Heart left ventricle (tissue), 16 donors: ENCODE data around the gene MIS12. TPM values are rescaled to one million over a fixed set of nuclear protein-coding genes. Genes with fewer than 3 reads are reported as not detected.

Experiments used
- ATAC-seq, 4 donors: fragments of 200-7000 bp; cut with Tn5 transposase; one replicate each; pipeline ENCODE4 v1.9.1; 2020 to 2022; ENCODE audit warnings: moderate library complexity in 4 of 4, mild to moderate bottlenecking in 3 of 4, moderate number of reproducible peaks in 1 of 4
- DNase-seq, 5 donors: peaks; one replicate each; pipeline ENCODE4 v3.0.0-alpha.2; 2020
- H3K27ac ChIP-seq, 12 donors: fragments of 200-600 bp; sonication (generic) in 4 of 12; one replicate each; pipeline versions ENCODE4 v1.5.0 to v1.8.0; 2016 to 2022; ENCODE audit warnings: mild to moderate bottlenecking in 2 of 12
- H3K27me3 ChIP-seq, 9 donors: fragments of 200-600 bp; sonication (generic) in 2 of 9; one replicate each; pipeline versions ENCODE4 v1.5.1 to v1.8.0; 2016 to 2022; ENCODE audit warnings: mild to moderate bottlenecking in 3 of 9
- H3K36me3 ChIP-seq, 9 donors: fragments of 200-600 bp; sonication (generic) in 2 of 9; one replicate each; pipeline versions ENCODE4 v1.5.0 to v1.8.0; 2018 to 2022; ENCODE audit warnings: mild to moderate bottlenecking in 2 of 9
- H3K4me1 ChIP-seq, 12 donors: fragments of 200-600 bp; sonication (generic) in 4 of 12; one replicate each; pipeline versions ENCODE4 v1.5.0 to v1.8.0; 2016 to 2022; ENCODE audit warnings: mild to moderate bottlenecking in 3 of 12
- H3K4me3 ChIP-seq, 12 donors: fragments of 200-600 bp; sonication (generic) in 4 of 12; one replicate each; pipeline versions ENCODE4 v1.5.0 to v1.8.0; 2017 to 2022; ENCODE audit warnings: mild to moderate bottlenecking in 9 of 12, moderate library complexity in 4 of 12
- H3K9me3 ChIP-seq, 12 donors: fragments of 200-600 bp; sonication (generic) in 4 of 12; one replicate each; pipeline versions ENCODE4 v1.5.0 to v1.8.0; 2016 to 2022; ENCODE audit warnings: mild to moderate bottlenecking in 1 of 12
- CTCF ChIP-seq, 12 donors: fragments of 200-600 bp; sonication (generic) in 4 of 12; IDR thresholded peaks; one replicate each; pipeline versions ENCODE4 v1.5.0 to v1.8.0; 2018 to 2022; ENCODE audit warnings: antibody characterized with exemption in 12 of 12, mild to moderate bottlenecking in 5 of 12
- POLR2A ChIP-seq, 2 donors: fragments of 450-650 bp; IDR thresholded peaks; one replicate each; pipeline ENCODE4 v1.6.1; 2017; ENCODE audit warnings: antibody characterized with exemption in 2 of 2, mild to moderate bottlenecking in 2 of 2, moderate library complexity in 2 of 2
- WGBS, 4 donors: extraction: QIAGEN DNeasy Blood & Tissue Kit in 2 of 4; methylation state at CpG; one replicate each; pipeline versions ENCODE4 v1.1.5 to v1.1.7; 2013 to 2018; 5-methylcytosine and 5-hydroxymethylcytosine counted together
- intact Hi-C, 10 donors: fragments of 100-400 bp; cut with DNase I; formaldehyde crosslinking; loops; one replicate each; pipeline versions ENCODE4 v1.11.1 to v1.14.2; 2022
- polyA plus RNA-seq, 2 donors: library from polyadenylated mRNA; stranded (reverse); fragments of 200-250 nt; gene quantifications; one replicate each; pipeline ENCODE4 v1.2.3, GENCODE V29; 2013
- total RNA-seq, 9 donors: library from RNA; depleted of rRNA in 2 of 9; stranded (reverse); fragments of >200 nt in 2 of 9; fragmentation: NEBNext Ultra II Directional in 3 of 9; extraction: Animal tissue kit (Norgen Biotek cat#: 25700) in 3 of 9; gene quantifications; one replicate each; pipeline versions ENCODE4 v1.1.0 to v1.2.4, GENCODE V29; 2016 to 2023
- donor health status: ischemic (EF 13 %, LVEDD 7.1; RV severe dilation, severe dysfunction).
- donor health status: healthy with polysubstance abuse.
- donor health status: DM: no; HTN: yes; CAD: no.
- donor health status: DM: no; HTN: no; CAD: no.
- donor health status: ischemic (EF 25% LVEDD 6.9; RV normal size, moderate dysfunction).
- donor health status: ischemic (EF 25% LVEDD 5.7; RV mildly dilated, moderate dysfunction).
- donor health status: healthy.
- donor health status: DM: yes; HTN: yes; CAD: no.
- donor health status: ischemic (EF 35%, LVEDD 5.7; RV mildly dilated, moderate dysfunction).
- donor health status: nonischemic (EF 11% LVEDD 7.7; RV severe dilation, severe dysfunction).
- donor health status: DM: yes; HTN: yes; CAD: no.
- donor health status: PGD.
- donor health status: ischemic (EF 29% LVEDD 5.4; RV normal size, mild dysfunction).
- donor health status: nonischemic (EF 23%, LVEDD 6.1; RV moderate dilation, normal function).

Gene MIS12
- total and polyA plus RNA-seq, 11 donors, result 5.2 to 14.2 (median 11.0) TPM

GRCh38 chr17:5464717-5465507 is 21.5 kb upstream of the MIS12 start:
- H3K9me3 ChIP-seq, result no peaks in the 10 kb centered on the region
- ATAC-seq (no peak), DNase-seq (no peak)
- no peaks in the 10 kb centered on the region for H3K27me3 ChIP-seq
- no peak overlapping the region for H3K27ac ChIP-seq
- peaks cover 0 to 26% (median 21%) of the 10 kb centered on the region in 9 donors for H3K36me3 ChIP-seq
- no peak overlapping the region for H3K4me3 ChIP-seq
- no peak for TF ChIP-seq POLR2A (IDR thresholded peaks at IDR 0.05)
- no peak for TF ChIP-seq CTCF (IDR thresholded peaks at IDR 0.05)
- intact Hi-C loops, result no loop called here
- H3K4me1 ChIP-seq, result peaks cover 5 to 26% (median 17%) of the 10 kb centered on the region in 12 donors
- 85 to 91% (median 88%) methylated on average over 10 of the region's 10 CpGs for WGBS, 4 donors

- DNase-seq (no peak), ATAC-seq (no peak)
- Histone ChIP-seq H3K27me3 (no peaks in the 10 kb centered on the region), H3K9me3 (no peaks in the 10 kb centered on the region), H3K4me3 (no peak overlapping the region), H3K4me1 (peaks cover 5 to 26% (median 17%) of the 10 kb centered on the region in 12 donors), H3K36me3 (peaks cover 0 to 19% (median 8%) of the 10 kb centered on the region in 9 donors), H3K27ac (no peak overlapping the region)
- TF ChIP-seq POLR2A (IDR thresholded peaks at IDR 0.05), result no peak
- no peak for TF ChIP-seq CTCF (IDR thresholded peaks at IDR 0.05)
- 90 to 98% (median 93%) methylated on average over 4 of the region's 4 CpGs for WGBS, 4 donors
- intact Hi-C loops, result no loop called here
These were observed 20.1 kb upstream of the MIS12 start for GRCh38 chr17:5466295-5466694.

- no peak for TF ChIP-seq POLR2A (IDR thresholded peaks at IDR 0.05)
- TF ChIP-seq CTCF (IDR thresholded peaks at IDR 0.05), result no peak
- Histone ChIP-seq H3K9me3 (no peaks in the 10 kb centered on the region), H3K36me3 (peaks cover 0 to 19% (median 11%) of the 10 kb centered on the region in 9 donors), H3K4me3 (peak overlapping the region in 11 of 12 donors; percentile 77 to 100 (median 89)), H3K27ac (peak overlapping the region in 1 of 12 donors; percentile 80), H3K27me3 (no peaks in the 10 kb centered on the region), H3K4me1 (peaks cover 5 to 26% (median 17%) of the 10 kb centered on the region in 12 donors)
- ATAC-seq (no peak), DNase-seq (no peak)
- WGBS, 4 donors, result 5 to 12% (median 6%) methylated on average over 8 of the region's 8 CpGs
- intact Hi-C loops, result no loop called here
These were observed 18.9 kb upstream of the MIS12 start for GRCh38 chr17:5467416-5467815.

- peak; percentile 6 to 13 (median 11) for ATAC-seq
- DNase-seq, result no peak
- Histone ChIP-seq H3K4me3 (peak overlapping the region; percentile 33 to 100 (median 89)), H3K27ac (peak overlapping the region in 8 of 12 donors; percentile 75 to 83 (median 81)), H3K9me3 (no peaks in the 10 kb centered on the region), H3K36me3 (peaks cover 0 to 25% (median 16%) of the 10 kb centered on the region in 9 donors), H3K4me1 (peaks cover 5 to 26% (median 17%) of the 10 kb centered on the region in 12 donors), H3K27me3 (no peaks in the 10 kb centered on the region)
- TF ChIP-seq CTCF (IDR thresholded peaks at IDR 0.05), result no peak
- TF ChIP-seq POLR2A (IDR thresholded peaks at IDR 0.05), result no peak
- intact Hi-C loops, result no loop called here
- WGBS, 4 donors, result 0% methylated on average over 17 of the region's 17 CpGs
These were observed 18.3 kb upstream of the MIS12 start for GRCh38 chr17:5468075-5468473.
